Loucy (cell line): Measurements from ENCODE around the gene CD79A.

Experiments used
- EZH2phosphoT487 ChIP-seq: fragments of 200-600 bp; IDR thresholded peaks from 2 replicates; pipeline ENCODE4 v1.6.1; 2018; ENCODE audit warnings: antibody characterized with exemption, mild to moderate bottlenecking, moderate library complexity, borderline replicate concordance
- TF ChIP-seq, protein P1 (sequence below): fragments of 200-600 bp; sonication (generic); conservative IDR thresholded peaks from 2 replicates; pipeline ENCODE4 v1.5.1; 2014; ENCODE audit warnings: mild to moderate bottlenecking, antibody characterized with exemption, low read length

DNA sequence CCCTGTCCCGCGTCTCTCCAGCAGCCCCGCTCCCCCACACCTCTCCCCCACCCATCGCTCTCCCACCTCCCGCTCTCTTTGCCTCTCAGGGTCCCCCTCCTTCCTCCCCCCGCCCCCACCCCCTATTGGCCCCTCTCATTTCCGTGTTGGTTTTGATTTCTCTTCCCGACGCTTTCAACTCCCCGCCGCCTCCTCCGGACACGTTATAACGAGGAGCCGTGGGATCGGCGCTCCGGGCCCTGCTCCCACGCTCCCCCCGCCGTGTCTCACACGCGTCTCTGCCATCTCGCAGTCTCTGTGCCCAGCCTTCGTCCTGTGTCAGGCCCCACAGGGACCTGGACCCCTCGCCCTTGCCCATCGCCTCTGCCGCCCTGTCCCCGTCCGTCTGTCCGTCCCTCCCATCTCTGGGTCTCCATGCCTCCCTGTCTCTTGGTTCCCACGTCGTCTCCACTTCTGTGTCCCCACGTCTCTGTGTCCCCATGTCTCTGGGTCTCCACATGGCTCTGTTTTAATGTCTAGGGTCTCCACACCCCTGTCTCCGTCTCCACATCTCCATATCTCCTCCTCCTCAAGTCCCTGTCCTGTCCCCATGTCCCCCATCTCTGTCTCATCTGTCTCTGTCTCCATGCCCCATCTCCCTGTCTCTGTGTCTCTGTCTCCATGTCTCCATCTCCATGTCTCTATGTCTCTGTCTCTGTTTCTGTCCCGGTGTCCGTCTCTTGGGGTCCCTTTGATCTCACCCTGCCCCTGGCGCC, 38.1 kb downstream of the CD79A start:
- TF ChIP-seq, protein P1, sequence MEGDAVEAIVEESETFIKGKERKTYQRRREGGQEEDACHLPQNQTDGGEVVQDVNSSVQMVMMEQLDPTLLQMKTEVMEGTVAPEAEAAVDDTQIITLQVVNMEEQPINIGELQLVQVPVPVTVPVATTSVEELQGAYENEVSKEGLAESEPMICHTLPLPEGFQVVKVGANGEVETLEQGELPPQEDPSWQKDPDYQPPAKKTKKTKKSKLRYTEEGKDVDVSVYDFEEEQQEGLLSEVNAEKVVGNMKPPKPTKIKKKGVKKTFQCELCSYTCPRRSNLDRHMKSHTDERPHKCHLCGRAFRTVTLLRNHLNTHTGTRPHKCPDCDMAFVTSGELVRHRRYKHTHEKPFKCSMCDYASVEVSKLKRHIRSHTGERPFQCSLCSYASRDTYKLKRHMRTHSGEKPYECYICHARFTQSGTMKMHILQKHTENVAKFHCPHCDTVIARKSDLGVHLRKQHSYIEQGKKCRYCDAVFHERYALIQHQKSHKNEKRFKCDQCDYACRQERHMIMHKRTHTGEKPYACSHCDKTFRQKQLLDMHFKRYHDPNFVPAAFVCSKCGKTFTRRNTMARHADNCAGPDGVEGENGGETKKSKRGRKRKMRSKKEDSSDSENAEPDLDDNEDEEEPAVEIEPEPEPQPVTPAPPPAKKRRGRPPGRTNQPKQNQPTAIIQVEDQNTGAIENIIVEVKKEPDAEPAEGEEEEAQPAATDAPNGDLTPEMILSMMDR = no peak
- TF ChIP-seq EZH2phosphoT487 = no peak
